Measurements from ENCODE around the gene REG4.
"Not testable (repeated sequence)": the region's sequence is repeated elsewhere in the genome, so short reads cannot be mapped to it uniquely, and the experiment has no call there.

REG4 gene

GRCh38 chr1:119811387-119811786 lies at the start of gene REG4:
TSS of gene REG4 (minus strand) at chr1:119811460. CDS start at chr1:119808769, 2,691 bp downstream.
- no peak for DNase-seq

- peak; percentile 23 for DNase-seq
Measured at GRCh38 chr1:119859647-119860046, 48.4 kb upstream of the REG4 start.

- DNase-seq, result not testable (repeated sequence)
Measured at GRCh38 chr1:119858556-119859214, 47.4 kb upstream of the REG4 start.

GRCh38 chr1:119858126-119858525 lies 46.9 kb upstream of the REG4 start:
- DNase-seq, result no peak

GRCh38 chr1:119853155-119853554 lies 41.9 kb upstream of the REG4 start:
- DNase-seq, result no peak

GRCh38 chr1:119844206-119844605 lies 32.9 kb upstream of the REG4 start:
- DNase-seq, result not testable (repeated sequence)

- no peak for DNase-seq
Measured at GRCh38 chr1:119841306-119841705, 30.0 kb upstream of the REG4 start.

- no peak for DNase-seq
Measured at GRCh38 chr1:119840745-119841144, 29.5 kb upstream of the REG4 start.

- no peak for DNase-seq
Measured at GRCh38 chr1:119838236-119838635, 27.0 kb upstream of the REG4 start.

- DNase-seq, result no peak
Measured at GRCh38 chr1:119834990-119835389, 23.7 kb upstream of the REG4 start.

- no peak for DNase-seq
Measured at GRCh38 chr1:119831027-119831426, 19.8 kb upstream of the REG4 start.

GRCh38 chr1:119829625-119830024 lies 18.4 kb upstream of the REG4 start:
- no peak for DNase-seq

- not testable (repeated sequence) for DNase-seq
Measured at GRCh38 chr1:119829006-119829405, 17.7 kb upstream of the REG4 start.

- DNase-seq, result no peak
Measured at GRCh38 chr1:119828266-119828665, 17.0 kb upstream of the REG4 start.

GRCh38 chr1:119827010-119827409 lies 15.8 kb upstream of the REG4 start:
- no peak for DNase-seq

GRCh38 chr1:119822406-119822805 lies 11.1 kb upstream of the REG4 start:
- DNase-seq, result no peak

- DNase-seq, result no peak
Measured at GRCh38 chr1:119818181-119818580, 6.9 kb upstream of the REG4 start.

- DNase-seq, result peak; percentile 62
Measured at GRCh38 chr1:119816407-119816806, 5.1 kb upstream of the REG4 start.

- no peak for DNase-seq
Measured at GRCh38 chr1:119815928-119816327, 4.7 kb upstream of the REG4 start.

- no peak for DNase-seq
Measured at GRCh38 chr1:119815361-119815760, 4.1 kb upstream of the REG4 start.

GRCh38 chr1:119814288-119814687 lies 3.0 kb upstream of the REG4 start:
- DNase-seq, result no peak

- DNase-seq, result no peak
Measured at GRCh38 chr1:119811985-119812557, 811 bp upstream of the REG4 start.

GRCh38 chr1:119808972-119809550 lies 2.2 kb downstream of the REG4 start:
- DNase-seq, result peak; percentile 74

GRCh38 chr1:119808491-119808890 lies 2.8 kb downstream of the REG4 start:
- DNase-seq, result no peak

GRCh38 chr1:119806489-119806888 lies 4.8 kb downstream of the REG4 start:
- DNase-seq, result no peak

Data from kidney glomerular epithelial cell (primary cell).